ENCODE measurements around the gene HIRA.
A peak's percentile ranks its signal among the peaks of the same experiment; 100 is the strongest.

HIRA gene

DNA sequence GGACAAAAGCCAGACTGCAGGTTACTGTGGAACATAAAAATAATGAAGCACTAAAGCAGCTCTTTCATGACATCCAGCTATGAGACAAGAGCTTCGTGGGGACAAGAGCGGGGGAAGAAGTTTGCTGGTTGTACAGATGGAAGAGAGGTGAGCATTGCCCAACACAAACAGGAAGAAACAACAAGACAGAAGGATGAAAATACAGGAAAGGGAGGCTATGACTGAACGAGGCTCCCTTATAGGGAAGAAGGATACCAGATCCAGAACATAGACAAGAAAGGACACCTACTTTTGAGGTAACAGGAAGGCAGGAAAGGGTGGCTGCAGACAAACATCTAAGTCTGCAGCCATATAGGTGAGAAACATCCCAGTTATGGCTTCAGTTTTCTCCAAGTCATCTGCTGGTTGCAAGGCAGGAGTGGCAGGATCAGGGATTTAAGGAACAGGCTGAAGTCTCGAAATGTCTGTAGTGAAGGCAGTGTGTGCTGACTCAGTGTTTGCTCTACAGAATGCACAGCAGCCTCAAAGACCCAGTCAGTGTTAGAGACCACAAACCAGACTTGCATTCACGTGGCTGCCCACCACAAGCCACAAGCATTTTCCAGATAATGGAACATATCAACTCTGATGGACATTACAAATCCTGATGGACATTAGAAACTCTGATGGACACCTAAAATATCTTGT is 141.9 kb downstream of the HIRA start:
- no peak overlapping the region for H3K27ac Mint-ChIP-seq
- H3K36me3 Mint-ChIP-seq (ENCODE audit: low read depth), result no peaks in the 10 kb centered on the region
- H3K4me3 Mint-ChIP-seq, result peak overlapping the region; percentile 88 to 92 (median 90)
- H3K9me3 Mint-ChIP-seq, result no peaks in the 10 kb centered on the region
- H3K4me1 Mint-ChIP-seq, result peaks cover 65% of the 10 kb centered on the region
- TF ChIP-seq, protein P1, sequence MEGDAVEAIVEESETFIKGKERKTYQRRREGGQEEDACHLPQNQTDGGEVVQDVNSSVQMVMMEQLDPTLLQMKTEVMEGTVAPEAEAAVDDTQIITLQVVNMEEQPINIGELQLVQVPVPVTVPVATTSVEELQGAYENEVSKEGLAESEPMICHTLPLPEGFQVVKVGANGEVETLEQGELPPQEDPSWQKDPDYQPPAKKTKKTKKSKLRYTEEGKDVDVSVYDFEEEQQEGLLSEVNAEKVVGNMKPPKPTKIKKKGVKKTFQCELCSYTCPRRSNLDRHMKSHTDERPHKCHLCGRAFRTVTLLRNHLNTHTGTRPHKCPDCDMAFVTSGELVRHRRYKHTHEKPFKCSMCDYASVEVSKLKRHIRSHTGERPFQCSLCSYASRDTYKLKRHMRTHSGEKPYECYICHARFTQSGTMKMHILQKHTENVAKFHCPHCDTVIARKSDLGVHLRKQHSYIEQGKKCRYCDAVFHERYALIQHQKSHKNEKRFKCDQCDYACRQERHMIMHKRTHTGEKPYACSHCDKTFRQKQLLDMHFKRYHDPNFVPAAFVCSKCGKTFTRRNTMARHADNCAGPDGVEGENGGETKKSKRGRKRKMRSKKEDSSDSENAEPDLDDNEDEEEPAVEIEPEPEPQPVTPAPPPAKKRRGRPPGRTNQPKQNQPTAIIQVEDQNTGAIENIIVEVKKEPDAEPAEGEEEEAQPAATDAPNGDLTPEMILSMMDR (IDR thresholded peaks at IDR 0.05; ENCODE audit: unreplicated experiment in 3 of 3), result no peak
- H3K27me3 Mint-ChIP-seq (ENCODE audit: low read depth), result peaks cover 15% of the 10 kb centered on the region

DNA sequence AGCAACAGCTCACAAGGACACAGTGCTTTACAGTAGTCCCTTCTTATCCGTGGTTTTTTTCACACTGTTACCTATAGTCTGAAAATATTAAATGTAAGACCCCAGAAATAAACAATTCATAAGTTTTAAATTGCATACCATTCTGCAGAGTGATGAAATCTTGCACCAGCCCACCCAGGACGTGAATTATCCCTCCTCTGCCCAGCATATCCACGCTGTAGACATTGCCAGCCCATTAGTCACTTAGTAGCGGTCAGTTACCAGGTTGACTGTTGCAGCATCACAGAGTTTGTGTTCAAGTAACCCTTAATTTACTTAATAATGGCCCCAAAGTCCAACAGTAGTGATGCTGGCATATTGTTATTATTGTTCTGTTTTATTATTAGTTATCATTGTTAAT is 143.6 kb downstream of the HIRA start:
- no peak overlapping the region for H3K4me3 Mint-ChIP-seq
- no peaks in the 10 kb centered on the region for H3K36me3 Mint-ChIP-seq (ENCODE audit: low read depth)

DNA sequence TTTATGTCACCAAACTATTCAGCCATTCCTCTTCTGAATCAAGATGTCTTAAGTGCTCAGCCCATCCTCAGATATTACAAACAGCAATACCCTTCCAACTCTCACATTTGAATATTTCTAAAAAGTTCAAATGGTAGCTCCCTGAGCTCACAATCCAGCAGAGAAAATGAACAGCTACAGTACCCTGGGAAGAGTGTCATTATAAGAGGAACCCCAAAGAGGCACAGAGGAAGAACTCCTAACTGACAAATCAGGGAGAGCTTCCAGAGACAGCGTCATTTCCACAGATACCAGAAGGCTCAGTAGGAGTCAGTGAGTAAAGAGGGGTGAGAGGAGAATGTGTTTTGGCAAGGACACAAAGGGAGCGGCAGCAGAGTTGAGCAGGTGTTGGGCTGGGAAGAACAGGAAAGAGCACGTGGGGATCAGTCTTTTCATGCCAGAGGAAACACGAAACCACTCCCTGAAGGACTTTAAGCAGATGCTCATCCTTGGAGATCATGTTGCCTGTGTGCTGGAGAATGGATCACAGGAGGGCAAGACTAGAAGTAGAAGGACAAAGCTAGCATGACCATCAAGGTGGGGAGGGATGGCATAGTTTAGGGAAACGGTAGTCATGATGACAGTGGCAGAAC is 144.3 kb downstream of the HIRA start:
- Mint-ChIP-seq H3K27me3 (ENCODE audit: low read depth) (peaks cover 14% of the 10 kb centered on the region), H3K4me1 (peaks cover 57% of the 10 kb centered on the region), H3K27ac (peak overlapping the region in 2 of 3 experiments; percentile 10 to 16), H3K9me3 (no peaks in the 10 kb centered on the region), H3K36me3 (ENCODE audit: low read depth) (no peaks in the 10 kb centered on the region), H3K4me3 (peak overlapping the region; percentile 0 to 62 (median 18))
- TF ChIP-seq, protein P1 (IDR thresholded peaks at IDR 0.05; ENCODE audit: unreplicated experiment in 3 of 3), result no peak

More for the DNA sequence above, 143.6 kb downstream of the HIRA start:
- H3K9me3 Mint-ChIP-seq, result no peaks in the 10 kb centered on the region
- TF ChIP-seq, protein P1 (IDR thresholded peaks at IDR 0.05; ENCODE audit: unreplicated experiment in 3 of 3), result no peak
- no peak overlapping the region for H3K27ac Mint-ChIP-seq
- H3K27me3 Mint-ChIP-seq (ENCODE audit: low read depth), result peaks cover 15% of the 10 kb centered on the region
- peaks cover 63% of the 10 kb centered on the region for H3K4me1 Mint-ChIP-seq

DNA sequence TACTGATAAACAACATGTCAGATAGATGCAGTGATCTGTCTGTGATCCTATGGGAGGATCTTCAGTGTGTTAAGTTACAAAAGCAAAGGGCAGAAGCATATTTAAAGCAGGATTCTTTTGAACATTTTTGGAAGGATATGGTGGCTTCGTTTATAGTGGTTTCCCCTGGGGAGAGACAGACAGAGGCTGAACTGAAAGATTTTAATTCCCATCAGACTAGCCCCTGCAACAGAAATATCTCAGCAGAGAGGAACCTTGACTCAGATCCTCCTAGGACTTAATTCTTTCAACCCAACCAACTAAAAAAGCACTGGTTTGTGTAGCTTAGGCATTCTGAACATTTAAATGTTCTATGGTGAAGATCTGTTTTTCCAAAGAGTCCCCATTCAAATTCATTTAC is 145.7 kb downstream of the HIRA start:
- H3K36me3 Mint-ChIP-seq (ENCODE audit: low read depth), result no peaks in the 10 kb centered on the region
- peaks cover 50% of the 10 kb centered on the region for H3K4me1 Mint-ChIP-seq
- H3K4me3 Mint-ChIP-seq, result no peak overlapping the region
- peaks cover 7% of the 10 kb centered on the region for H3K27me3 Mint-ChIP-seq (ENCODE audit: low read depth)
- TF ChIP-seq, protein P1 (IDR thresholded peaks at IDR 0.05; ENCODE audit: unreplicated experiment in 3 of 3), result no peak
- peak overlapping the region in 1 of 3 experiments; percentile 7 for H3K27ac Mint-ChIP-seq
- H3K9me3 Mint-ChIP-seq, result no peaks in the 10 kb centered on the region
